ENCODE data around the gene USP38.
A peak's percentile ranks its signal among the peaks of the same experiment; 100 is the strongest.
"Not testable (repeated sequence)": the region's sequence is repeated elsewhere in the genome, so short reads cannot be mapped to it uniquely, and the experiment has no call there.

The USP38 gene, protein sequence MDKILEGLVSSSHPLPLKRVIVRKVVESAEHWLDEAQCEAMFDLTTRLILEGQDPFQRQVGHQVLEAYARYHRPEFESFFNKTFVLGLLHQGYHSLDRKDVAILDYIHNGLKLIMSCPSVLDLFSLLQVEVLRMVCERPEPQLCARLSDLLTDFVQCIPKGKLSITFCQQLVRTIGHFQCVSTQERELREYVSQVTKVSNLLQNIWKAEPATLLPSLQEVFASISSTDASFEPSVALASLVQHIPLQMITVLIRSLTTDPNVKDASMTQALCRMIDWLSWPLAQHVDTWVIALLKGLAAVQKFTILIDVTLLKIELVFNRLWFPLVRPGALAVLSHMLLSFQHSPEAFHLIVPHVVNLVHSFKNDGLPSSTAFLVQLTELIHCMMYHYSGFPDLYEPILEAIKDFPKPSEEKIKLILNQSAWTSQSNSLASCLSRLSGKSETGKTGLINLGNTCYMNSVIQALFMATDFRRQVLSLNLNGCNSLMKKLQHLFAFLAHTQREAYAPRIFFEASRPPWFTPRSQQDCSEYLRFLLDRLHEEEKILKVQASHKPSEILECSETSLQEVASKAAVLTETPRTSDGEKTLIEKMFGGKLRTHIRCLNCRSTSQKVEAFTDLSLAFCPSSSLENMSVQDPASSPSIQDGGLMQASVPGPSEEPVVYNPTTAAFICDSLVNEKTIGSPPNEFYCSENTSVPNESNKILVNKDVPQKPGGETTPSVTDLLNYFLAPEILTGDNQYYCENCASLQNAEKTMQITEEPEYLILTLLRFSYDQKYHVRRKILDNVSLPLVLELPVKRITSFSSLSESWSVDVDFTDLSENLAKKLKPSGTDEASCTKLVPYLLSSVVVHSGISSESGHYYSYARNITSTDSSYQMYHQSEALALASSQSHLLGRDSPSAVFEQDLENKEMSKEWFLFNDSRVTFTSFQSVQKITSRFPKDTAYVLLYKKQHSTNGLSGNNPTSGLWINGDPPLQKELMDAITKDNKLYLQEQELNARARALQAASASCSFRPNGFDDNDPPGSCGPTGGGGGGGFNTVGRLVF

GRCh38 chr4:143184503-143185252 is at the start of gene USP38:
TSS of gene USP38 (plus strand) at chr4:143184917. CDS start at chr4:143185451, 534 bp downstream.
- DNase-seq: peak; percentile 45 to 95 (median 86)

DNA sequence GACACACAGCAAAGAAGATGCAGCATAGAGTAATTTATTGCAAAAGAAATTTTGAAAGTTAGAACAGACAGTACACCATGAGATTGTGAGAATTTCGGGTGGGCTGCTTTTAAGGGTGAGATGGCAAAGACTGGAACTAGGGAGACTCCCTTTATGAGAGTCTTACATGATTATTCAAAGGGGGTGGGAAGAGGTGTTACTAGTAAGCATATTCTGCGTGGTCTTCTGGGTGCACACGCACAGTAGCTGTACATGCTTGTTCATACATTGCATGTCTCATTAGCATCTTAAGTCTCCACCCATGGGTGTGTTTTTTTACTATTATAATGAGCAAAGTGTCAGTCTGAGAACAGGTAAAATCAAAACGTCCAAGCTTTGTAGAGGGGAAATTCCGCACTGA is 49.4 kb upstream of the USP38 start:
- DNase-seq: no peak

- DNase-seq: no peak
Observed at GRCh38 chr4:143140696-143141095, 44.0 kb upstream of the USP38 start.

GRCh38 chr4:143148521-143148920 is 36.2 kb upstream of the USP38 start:
- DNase-seq: no peak

GRCh38 chr4:143156853-143157252 is 27.9 kb upstream of the USP38 start:
- no peak for DNase-seq

DNA sequence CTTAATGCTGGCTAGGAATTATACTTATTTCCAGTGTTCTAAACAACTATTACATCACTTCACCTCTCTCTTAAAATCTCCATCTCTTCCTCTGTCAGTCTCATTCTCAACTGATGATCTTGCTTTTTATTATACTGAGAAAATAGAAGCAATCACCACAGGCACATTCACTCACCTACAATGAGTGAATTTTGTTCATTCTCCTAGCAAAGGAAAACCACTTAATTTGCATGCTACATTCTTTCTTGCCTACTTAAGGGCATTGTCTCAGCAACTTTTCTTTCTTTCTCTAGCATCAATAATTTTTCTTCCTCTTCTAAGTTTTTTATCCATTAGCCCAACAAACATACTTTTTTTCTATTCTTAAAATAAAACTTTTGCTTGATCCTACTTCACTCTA is 21.1 kb upstream of the USP38 start:
- DNase-seq: no peak

DNA sequence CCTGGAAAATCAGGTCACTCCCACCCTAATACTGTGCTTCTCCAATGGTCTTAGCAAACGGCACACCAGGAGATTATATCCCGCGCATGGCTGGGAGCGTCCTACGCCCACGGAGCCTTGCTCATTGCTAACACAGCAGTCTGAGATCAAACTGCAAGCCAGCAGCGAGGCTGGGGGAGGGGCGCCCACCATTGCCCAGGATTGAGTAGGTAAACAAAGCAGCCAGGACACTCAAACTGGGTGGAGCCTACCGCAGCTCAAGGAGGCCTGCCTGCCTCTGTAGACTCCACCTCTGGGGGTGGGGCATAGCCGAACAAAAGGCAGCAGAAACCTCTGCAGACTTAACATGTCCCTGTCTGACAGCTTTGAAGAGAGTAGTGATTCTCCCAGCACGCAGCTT is 18.0 kb upstream of the USP38 start:
- DNase-seq: not testable (repeated sequence)

- DNase-seq: no peak
Observed at GRCh38 chr4:143178923-143179322, 5.8 kb upstream of the USP38 start.

GRCh38 chr4:143183513-143184216 is 1.1 kb upstream of the USP38 start:
- peak in 1 of 51 donors; percentile 39 for DNase-seq

GRCh38 chr4:143184217-143184502 is 557 bp upstream of the USP38 start:
- peak in 7 of 51 donors; percentile 36 to 60 (median 49) for DNase-seq

GRCh38 chr4:143185253-143186107 is 763 bp downstream of the USP38 start:
- DNase-seq: peak in 31 of 51 donors; percentile 10 to 53 (median 30)

GRCh38 chr4:143186212-143186611 is 1.5 kb downstream of the USP38 start:
- no peak for DNase-seq

- peak in 1 of 51 donors; percentile 30 for DNase-seq
Observed at GRCh38 chr4:143186649-143187048, 1.9 kb downstream of the USP38 start.

DNA sequence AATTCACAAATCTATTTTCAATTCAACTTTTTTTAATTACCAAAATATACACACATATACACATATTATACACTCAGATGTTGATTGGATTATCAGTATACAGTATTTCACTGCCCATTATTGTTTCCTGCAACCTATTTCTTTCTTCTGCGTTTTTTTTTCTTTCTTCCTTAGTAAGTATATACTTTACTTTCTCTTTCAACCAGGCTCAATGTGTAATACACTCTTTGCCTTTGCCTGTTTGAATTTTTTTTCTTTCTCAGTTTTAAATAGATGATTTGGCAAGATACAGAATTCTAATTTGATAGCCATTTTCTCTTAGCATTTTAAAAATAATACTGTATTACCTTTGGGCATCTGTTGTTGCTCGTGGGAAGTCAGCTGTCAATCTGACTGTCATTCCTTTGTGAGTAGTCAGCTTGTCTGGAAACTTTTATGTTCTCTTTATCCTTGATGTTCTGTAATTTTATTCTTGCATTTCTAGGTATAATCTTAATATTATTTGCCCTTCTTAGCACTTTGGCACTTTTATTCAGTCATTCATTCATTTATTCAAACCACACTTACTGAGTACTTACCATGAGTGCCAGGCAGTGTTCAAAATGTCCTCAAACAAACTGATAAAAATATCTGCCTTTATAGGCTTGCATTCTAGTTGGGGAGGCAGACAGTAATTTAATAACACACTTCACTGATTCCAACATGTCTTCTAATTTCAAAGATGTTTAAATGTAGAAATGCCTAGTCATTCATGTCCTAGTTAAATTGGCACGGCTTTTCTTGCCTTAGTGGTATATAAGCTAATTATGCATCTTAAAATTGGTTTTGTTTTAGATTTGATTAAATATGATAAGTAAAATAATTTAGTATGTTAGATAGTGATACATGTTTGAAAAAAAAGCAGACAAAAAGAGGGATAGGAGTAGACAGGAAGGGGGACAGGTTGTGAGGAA is 3.7 kb downstream of the USP38 start:
- no peak for DNase-seq

DNA sequence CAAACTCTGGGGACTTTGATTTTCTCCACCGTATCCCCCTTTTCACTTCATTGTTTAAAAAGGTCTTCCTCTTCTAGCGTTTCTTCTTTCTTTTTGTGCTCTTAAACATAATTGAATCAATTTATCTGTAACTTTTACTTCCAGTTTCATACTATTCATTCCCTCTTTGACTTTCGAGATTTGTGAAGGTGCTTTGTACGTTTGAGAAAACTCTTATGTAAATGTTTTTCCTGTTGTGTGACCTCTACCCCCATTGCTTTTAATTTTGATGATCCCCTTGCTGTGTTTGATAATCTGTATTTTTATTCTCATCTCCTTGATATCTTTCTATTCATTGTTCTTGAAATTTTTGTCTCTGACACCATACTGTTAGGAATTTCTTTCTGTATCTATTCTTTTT is 4.8 kb downstream of the USP38 start:
- no peak for DNase-seq

DNA sequence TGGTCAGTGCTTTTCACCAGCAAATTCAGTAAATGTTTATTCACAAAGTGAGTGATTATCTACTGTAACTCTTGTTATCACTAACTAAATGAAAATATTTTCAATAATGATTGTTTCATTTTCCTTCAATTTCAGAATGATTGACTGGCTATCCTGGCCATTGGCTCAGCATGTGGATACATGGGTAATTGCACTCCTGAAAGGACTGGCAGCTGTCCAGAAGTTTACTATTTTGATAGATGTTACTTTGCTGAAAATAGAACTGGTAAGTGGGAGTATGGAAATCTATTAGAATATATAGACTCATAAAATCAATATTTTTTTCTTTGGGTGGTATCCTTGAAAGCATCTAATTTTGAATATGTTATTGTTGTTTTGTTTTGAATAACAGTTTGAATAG is 10.9 kb downstream of the USP38 start:
- no peak for DNase-seq

DNA sequence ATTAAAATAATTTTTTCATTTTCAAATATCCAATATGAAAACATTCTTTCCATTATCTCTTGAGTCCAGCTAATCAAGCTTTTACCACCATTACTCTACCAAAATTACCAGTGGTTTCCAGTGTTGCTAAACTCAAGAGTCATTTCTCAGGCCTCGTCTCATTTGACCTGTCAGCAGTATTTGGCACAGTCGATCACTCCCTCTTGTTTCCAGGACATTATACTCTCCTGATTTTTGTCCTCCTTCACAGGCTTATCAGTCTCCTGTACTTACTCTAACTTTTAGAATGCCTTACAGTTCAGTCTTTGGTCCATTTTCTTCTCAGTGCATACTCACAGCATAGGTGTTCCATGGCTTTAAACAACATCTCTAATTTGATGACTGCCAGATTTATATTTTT is 11.6 kb downstream of the USP38 start:
- no peak for DNase-seq

DNA sequence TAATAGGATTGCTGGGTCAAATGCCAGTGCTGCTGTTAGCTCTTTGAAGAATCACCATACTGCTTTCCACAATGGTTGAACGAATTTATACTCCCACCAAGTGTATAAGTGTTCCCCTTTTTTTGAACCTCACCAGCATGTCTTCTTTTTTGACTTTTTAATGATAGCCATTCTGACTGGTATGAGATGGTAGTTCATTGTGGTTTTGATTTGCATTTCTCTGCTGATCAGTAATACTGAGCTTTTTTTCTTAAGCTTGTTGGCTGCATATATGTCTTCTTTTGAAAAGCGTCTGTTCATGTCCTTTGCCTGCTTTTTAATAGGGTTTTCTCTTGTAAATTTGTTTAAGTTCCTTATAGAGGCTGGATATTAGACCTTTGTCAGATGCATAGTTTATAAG is 14.8 kb downstream of the USP38 start:
- DNase-seq: no peak

DNA sequence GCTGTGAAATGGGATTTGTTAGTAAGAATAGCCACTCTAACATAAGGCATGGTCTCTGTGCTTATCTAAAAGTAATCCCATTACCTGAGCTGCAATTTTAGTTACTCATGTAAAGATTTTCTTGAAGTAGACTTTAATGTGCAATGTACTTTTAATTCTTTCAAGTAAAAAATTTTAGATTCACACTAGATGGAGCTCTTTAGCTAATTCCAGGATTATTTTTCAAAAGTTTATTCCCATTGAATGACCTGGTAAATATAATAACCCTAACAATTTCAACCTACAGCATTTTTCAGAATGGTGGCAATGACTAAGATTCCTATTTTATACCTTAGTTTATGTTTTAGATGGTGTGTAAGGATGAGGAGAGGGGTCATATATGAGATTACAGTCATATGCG is 18.1 kb downstream of the USP38 start:
- no peak for DNase-seq
